Neural progenitor cell (in vitro differentiated cells): ENCODE data around the gene NUDT11.

Experiments used
- EZH2 ChIP-seq: fragments of 200-600 bp; sonication (generic); IDR thresholded peaks from 2 replicates; pipeline ENCODE4 v1.6.1; 2017; ENCODE audit warnings: antibody characterized with exemption, mild to moderate bottlenecking, moderate library complexity
- EZH2phosphoT487 ChIP-seq: fragments of 200-600 bp; sonication (generic); IDR thresholded peaks from 2 replicates; pipeline ENCODE4 v1.6.1; 2017; ENCODE audit warnings: antibody characterized with exemption
- TF ChIP-seq, protein P1 (sequence below): fragments of 200-600 bp; sonication (generic); IDR thresholded peaks from 2 replicates; pipeline ENCODE4 v1.5.1; 2017; ENCODE audit warnings: antibody characterized with exemption, mild to moderate bottlenecking

DNA sequence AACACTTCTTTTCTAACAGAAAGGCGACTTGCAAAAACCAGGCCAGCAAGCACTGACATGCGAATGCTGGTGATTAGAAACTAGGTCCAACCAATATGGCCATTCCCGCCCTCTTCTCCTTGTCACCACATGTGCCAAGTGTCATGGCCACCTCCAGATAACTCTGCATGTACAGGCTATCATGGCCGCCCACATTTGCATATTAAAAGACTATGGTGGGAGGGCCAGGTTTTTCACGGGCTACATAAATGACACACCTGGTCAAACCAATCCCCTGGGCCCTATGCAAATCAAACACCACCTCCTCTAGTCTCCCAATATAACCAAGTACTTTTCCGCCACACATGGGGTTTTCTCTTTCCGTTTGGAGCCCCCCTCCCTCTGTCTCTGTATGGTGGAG, 40.1 kb downstream of the NUDT11 start:
- TF ChIP-seq, protein P1, sequence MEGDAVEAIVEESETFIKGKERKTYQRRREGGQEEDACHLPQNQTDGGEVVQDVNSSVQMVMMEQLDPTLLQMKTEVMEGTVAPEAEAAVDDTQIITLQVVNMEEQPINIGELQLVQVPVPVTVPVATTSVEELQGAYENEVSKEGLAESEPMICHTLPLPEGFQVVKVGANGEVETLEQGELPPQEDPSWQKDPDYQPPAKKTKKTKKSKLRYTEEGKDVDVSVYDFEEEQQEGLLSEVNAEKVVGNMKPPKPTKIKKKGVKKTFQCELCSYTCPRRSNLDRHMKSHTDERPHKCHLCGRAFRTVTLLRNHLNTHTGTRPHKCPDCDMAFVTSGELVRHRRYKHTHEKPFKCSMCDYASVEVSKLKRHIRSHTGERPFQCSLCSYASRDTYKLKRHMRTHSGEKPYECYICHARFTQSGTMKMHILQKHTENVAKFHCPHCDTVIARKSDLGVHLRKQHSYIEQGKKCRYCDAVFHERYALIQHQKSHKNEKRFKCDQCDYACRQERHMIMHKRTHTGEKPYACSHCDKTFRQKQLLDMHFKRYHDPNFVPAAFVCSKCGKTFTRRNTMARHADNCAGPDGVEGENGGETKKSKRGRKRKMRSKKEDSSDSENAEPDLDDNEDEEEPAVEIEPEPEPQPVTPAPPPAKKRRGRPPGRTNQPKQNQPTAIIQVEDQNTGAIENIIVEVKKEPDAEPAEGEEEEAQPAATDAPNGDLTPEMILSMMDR: no peak
- TF ChIP-seq EZH2 (no peak), EZH2phosphoT487 (no peak)
